ENCODE results near the gene ALDH3B2. TPM values are rescaled to one million over a fixed set of nuclear protein-coding genes. Genes with fewer than 3 reads are reported as not detected.

ALDH3B2 gene
- polyA plus RNA-seq, 3 donors: not detected

DNA sequence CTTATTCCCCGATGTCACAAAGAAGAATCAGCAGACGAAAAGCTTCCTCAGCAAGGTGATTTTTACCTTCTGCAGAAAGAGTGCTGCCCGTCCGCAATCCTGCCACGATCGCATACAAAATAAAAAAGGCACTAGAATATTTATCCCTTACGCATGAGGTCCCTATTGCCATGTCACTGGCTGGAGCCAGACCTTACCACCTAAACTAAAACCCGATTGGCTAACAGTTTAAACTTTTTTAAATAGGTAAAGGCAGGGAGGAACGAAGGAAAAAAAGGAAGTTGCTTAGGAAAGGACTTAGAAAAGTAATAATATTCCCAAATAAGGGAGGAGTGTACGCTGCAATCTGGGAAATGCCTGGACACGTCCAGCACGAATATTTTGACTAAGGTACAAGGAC lies 21.2 kb upstream of the ALDH3B2 start:
- WGBS (ENCODE audit: insufficient coverage): 87% methylated on average over 5 of the region's 12 CpGs
- Mint-ChIP-seq H3K36me3 (no peaks in the 10 kb centered on the region), H3K4me1 (no peaks in the 10 kb centered on the region), H3K27ac (no peak overlapping the region), H3K4me3 (no peak overlapping the region), H3K27me3 (ENCODE audit: low read depth in 3 of 3) (peaks cover 0 to 5% (median 4%) of the 10 kb centered on the region in 3 donors), H3K9me3 (peaks cover 12 to 25% (median 15%) of the 10 kb centered on the region in 7 donors)
- Histone ChIP-seq H3K27me3 (ENCODE audit: control insufficient read depth in 2 of 2, insufficient read depth in 2 of 2, low read length in 2 of 2) (no peaks in the 10 kb centered on the region), H3K36me3 (replicated peaks in 1 of 2; ENCODE audit: control insufficient read depth in 1 of 2, insufficient read depth in 2 of 2, low read length in 2 of 2) (no peaks in the 10 kb centered on the region), H3K9ac (ENCODE audit: insufficient read depth, low read length, poor library complexity, severe bottlenecking) (no peak overlapping the region), H3K9me3 (replicated peaks in 1 of 2; ENCODE audit: control insufficient read depth in 1 of 2, insufficient read depth in 1 of 2, low read length in 2 of 2) (peaks cover 8 to 14% of the 10 kb centered on the region in 2 donors), H3K4me1 (ENCODE audit: control insufficient read depth in 1 of 2, insufficient read depth in 2 of 2, low read length in 2 of 2) (no peaks in the 10 kb centered on the region), H4K20me1 (ENCODE audit: insufficient read depth, low read length) (no peaks in the 10 kb centered on the region), H3K4me2 (replicated peaks; ENCODE audit: extremely low read depth, low read length, poor library complexity, severe bottlenecking) (no peak overlapping the region), H3K27ac (ENCODE audit: low read depth in 1 of 2, low read length in 2 of 2) (no peak overlapping the region), H3K4me3 (replicated peaks in 1 of 3; ENCODE audit: low read depth in 2 of 3, low read length in 3 of 3) (no peak overlapping the region), H2AFZ (ENCODE audit: insufficient read depth, low read depth, low read length, poor library complexity, severe bottlenecking) (no peak overlapping the region), H3K79me2 (ENCODE audit: insufficient read depth, low read length) (no peaks in the 10 kb centered on the region)
- intact Hi-C loops (cut with micrococcal nuclease): loop anchor here in 1 of 2 donors (10.0 kb wide), 1 partner anchor 59 kb away; no protein-coding TSS in a partner anchor
- no peak for DNase-seq
- TF ChIP-seq, protein P1, sequence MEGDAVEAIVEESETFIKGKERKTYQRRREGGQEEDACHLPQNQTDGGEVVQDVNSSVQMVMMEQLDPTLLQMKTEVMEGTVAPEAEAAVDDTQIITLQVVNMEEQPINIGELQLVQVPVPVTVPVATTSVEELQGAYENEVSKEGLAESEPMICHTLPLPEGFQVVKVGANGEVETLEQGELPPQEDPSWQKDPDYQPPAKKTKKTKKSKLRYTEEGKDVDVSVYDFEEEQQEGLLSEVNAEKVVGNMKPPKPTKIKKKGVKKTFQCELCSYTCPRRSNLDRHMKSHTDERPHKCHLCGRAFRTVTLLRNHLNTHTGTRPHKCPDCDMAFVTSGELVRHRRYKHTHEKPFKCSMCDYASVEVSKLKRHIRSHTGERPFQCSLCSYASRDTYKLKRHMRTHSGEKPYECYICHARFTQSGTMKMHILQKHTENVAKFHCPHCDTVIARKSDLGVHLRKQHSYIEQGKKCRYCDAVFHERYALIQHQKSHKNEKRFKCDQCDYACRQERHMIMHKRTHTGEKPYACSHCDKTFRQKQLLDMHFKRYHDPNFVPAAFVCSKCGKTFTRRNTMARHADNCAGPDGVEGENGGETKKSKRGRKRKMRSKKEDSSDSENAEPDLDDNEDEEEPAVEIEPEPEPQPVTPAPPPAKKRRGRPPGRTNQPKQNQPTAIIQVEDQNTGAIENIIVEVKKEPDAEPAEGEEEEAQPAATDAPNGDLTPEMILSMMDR (IDR thresholded peaks at IDR 0.05): no peak

DNA sequence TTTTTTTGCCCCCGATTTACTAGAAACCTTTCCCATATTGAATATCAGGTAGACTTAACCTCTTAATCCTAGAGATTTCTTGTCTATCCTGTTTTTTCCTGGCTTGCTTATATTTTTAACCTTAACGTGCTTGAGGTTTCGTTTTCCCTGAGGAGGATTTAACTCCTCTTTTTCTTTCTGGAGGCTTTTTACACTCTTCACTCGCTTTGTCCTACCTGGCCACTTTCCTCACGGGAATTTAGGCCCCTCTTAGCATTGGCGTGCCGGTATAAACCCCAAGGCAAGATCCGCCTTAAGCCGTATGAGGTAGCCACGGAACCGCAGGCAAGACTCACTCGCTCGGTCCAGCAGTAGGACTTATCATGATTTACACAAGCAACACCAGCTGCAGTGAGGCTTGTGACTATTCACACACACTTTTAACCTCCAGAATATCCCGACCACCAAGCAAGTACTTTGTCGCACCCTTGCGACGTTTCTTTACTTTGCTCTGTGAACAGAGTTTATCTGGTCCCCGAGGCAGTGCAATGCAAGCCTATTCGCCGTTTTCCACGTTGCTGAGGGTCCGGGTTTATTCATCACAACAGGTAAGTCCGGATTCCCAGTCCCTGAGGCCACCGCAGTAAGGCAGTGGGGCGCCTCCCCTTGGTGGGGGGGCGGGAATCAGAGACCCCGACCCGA lies 20.6 kb upstream of the ALDH3B2 start:
- H2AFZ ChIP-seq (ENCODE audit: insufficient read depth, low read depth, low read length, poor library complexity, severe bottlenecking): no peak overlapping the region
- no peaks in the 10 kb centered on the region for H3K36me3 Mint-ChIP-seq
- H3K27me3 ChIP-seq (ENCODE audit: control insufficient read depth in 2 of 2, insufficient read depth in 2 of 2, low read length in 2 of 2): no peaks in the 10 kb centered on the region
- H3K4me3 Mint-ChIP-seq: no peak overlapping the region
- peaks cover 2% of the 10 kb centered on the region for H3K4me1 Mint-ChIP-seq
- 94% methylated on average over 24 of the region's 28 CpGs for WGBS (ENCODE audit: insufficient coverage)
- peaks cover 0 to 4% (median 3%) of the 10 kb centered on the region in 3 donors for H3K27me3 Mint-ChIP-seq (ENCODE audit: low read depth in 3 of 3)
- no peaks in the 10 kb centered on the region for H3K79me2 ChIP-seq (ENCODE audit: insufficient read depth, low read length)
- intact Hi-C loops (cut with micrococcal nuclease): loop anchor here in 1 of 2 donors (10.0 kb wide), 1 partner anchor 60 kb away; no protein-coding TSS in a partner anchor
- no peak overlapping the region for H3K4me2 ChIP-seq (replicated peaks; ENCODE audit: extremely low read depth, low read length, poor library complexity, severe bottlenecking)
- no peak for DNase-seq
- H3K4me3 ChIP-seq (replicated peaks in 1 of 3; ENCODE audit: low read depth in 2 of 3, low read length in 3 of 3): no peak overlapping the region
- H3K27ac Mint-ChIP-seq: no peak overlapping the region
- TF ChIP-seq, protein P1 (IDR thresholded peaks at IDR 0.05): no peak
- H3K9me3 ChIP-seq (replicated peaks in 1 of 2; ENCODE audit: control insufficient read depth in 1 of 2, insufficient read depth in 1 of 2, low read length in 2 of 2): peaks cover 8 to 14% of the 10 kb centered on the region in 2 donors
- H3K4me1 ChIP-seq (ENCODE audit: control insufficient read depth in 1 of 2, insufficient read depth in 2 of 2, low read length in 2 of 2): no peaks in the 10 kb centered on the region
- no peak overlapping the region for H3K9ac ChIP-seq (ENCODE audit: insufficient read depth, low read length, poor library complexity, severe bottlenecking)
- H3K36me3 ChIP-seq (replicated peaks in 1 of 2; ENCODE audit: control insufficient read depth in 1 of 2, insufficient read depth in 2 of 2, low read length in 2 of 2): no peaks in the 10 kb centered on the region
- peaks cover 12 to 21% (median 14%) of the 10 kb centered on the region in 7 donors for H3K9me3 Mint-ChIP-seq
- H4K20me1 ChIP-seq (ENCODE audit: insufficient read depth, low read length): no peaks in the 10 kb centered on the region
- no peak overlapping the region for H3K27ac ChIP-seq (ENCODE audit: low read depth in 1 of 2, low read length in 2 of 2)
